IPS-20b (cell line): Measurements from ENCODE around the gene TRAPPC14.

Experiments
- H3K27ac ChIP-seq: one replicate; pipeline ENCODE4 v1.5.1; 2013; ENCODE audit warnings: low read length
- H3K27me3 ChIP-seq: 2 replicates; pipeline ENCODE4 v1.6.1; 2013; ENCODE audit warnings: mild to moderate bottlenecking, low read length, inconsistent platforms; ENCODE audit not compliant: insufficient read depth
- H3K36me3 ChIP-seq: 2 replicates; pipeline ENCODE4 v1.6.1; 2013; ENCODE audit warnings: low read depth, mild to moderate bottlenecking, inconsistent platforms, low read length, moderate library complexity; ENCODE audit not compliant: insufficient read depth
- H3K4me1 ChIP-seq: 2 replicates; pipeline ENCODE4 v1.6.1; 2013; ENCODE audit warnings: mild to moderate bottlenecking, control low read depth, inconsistent platforms, low read length, moderate library complexity; ENCODE audit not compliant: insufficient read depth
- H3K4me3 ChIP-seq: 2 replicates; pipeline ENCODE4 v1.5.1; 2013; ENCODE audit warnings: mild to moderate bottlenecking, low read length, inconsistent platforms
- H3K9ac ChIP-seq: 2 replicates; pipeline ENCODE4 v1.6.1; 2013; ENCODE audit warnings: low read depth, mild to moderate bottlenecking, inconsistent platforms, low read length, moderate library complexity
- H3K9me3 ChIP-seq: 2 replicates; pipeline ENCODE4 v1.6.1; 2013; ENCODE audit warnings: mild to moderate bottlenecking, low read depth, low read length, inconsistent platforms; ENCODE audit not compliant: insufficient read depth

Gene TRAPPC14

GRCh38 chr7:100171087-100171681 lies 12.7 kb upstream of the TRAPPC14 start:
- H3K36me3 ChIP-seq, result peaks cover 24% of the 10 kb centered on the region; the same call in 1 of the 2 replicates
- no peak overlapping the region for H3K27ac ChIP-seq
- H3K9me3 ChIP-seq, result no peaks in the 10 kb centered on the region
- H3K27me3 ChIP-seq, result peaks cover 25% of the 10 kb centered on the region
- peak overlapping the region; percentile 69; the same call in 1 of the 2 replicates for H3K4me3 ChIP-seq
- peaks cover 14% of the 10 kb centered on the region; the same call in 1 of the 2 replicates for H3K4me1 ChIP-seq
- H3K9ac ChIP-seq, result no peak overlapping the region; the same call in 1 of the 2 replicates

GRCh38 chr7:100170101-100170897 lies 11.8 kb upstream of the TRAPPC14 start:
- peaks cover 22% of the 10 kb centered on the region; the same call in 1 of the 2 replicates for H3K36me3 ChIP-seq
- H3K4me3 ChIP-seq, result peak overlapping the region; percentile 69; the same call in 1 of the 2 replicates
- no peak overlapping the region for H3K27ac ChIP-seq
- H3K27me3 ChIP-seq, result peaks cover 28% of the 10 kb centered on the region
- no peak overlapping the region for H3K9ac ChIP-seq
- peaks cover 14% of the 10 kb centered on the region; the same call in 1 of the 2 replicates for H3K4me1 ChIP-seq
- H3K9me3 ChIP-seq, result no peaks in the 10 kb centered on the region

DNA sequence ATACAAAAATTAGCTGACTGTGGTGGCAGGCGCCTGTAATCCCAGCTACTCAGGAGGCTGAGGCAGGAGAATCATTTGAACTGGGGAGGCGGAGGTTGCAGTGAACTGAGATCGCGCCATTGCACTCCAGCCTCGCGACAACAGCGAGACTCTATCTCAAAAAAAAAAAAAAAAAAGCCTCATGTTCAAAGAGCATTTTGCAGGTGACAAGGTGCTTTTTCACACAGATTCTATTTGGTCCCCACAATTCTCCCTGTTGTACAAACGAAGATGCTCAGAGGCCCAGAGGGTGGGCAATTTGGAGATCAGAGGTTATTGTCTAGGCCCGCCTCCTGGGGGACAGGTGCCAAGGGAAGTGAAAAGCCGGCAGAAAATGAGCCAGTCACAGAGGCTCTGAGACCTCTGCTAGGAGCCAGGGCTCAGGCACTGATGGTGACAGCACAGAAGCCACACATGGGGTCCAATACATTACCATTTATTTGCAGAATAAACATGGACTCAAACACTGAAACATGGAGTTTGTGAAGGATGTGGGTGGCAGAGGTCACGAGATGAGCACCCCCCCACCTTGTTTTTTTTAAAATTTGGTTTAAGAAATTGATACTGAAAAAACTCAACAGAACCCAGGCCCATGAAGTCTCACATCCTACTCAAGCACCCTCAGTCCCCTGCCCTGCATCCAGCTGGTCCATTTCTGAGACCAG lies 10.8 kb upstream of the TRAPPC14 start:
- no peak overlapping the region; the same call in 1 of the 2 replicates for H3K4me3 ChIP-seq
- peaks cover 12% of the 10 kb centered on the region; the same call in 1 of the 2 replicates for H3K36me3 ChIP-seq
- no peak overlapping the region for H3K27ac ChIP-seq
- peaks cover 14% of the 10 kb centered on the region; the same call in 1 of the 2 replicates for H3K4me1 ChIP-seq
- no peaks in the 10 kb centered on the region for H3K9me3 ChIP-seq
- no peak overlapping the region for H3K9ac ChIP-seq
- peaks cover 28% of the 10 kb centered on the region for H3K27me3 ChIP-seq

DNA sequence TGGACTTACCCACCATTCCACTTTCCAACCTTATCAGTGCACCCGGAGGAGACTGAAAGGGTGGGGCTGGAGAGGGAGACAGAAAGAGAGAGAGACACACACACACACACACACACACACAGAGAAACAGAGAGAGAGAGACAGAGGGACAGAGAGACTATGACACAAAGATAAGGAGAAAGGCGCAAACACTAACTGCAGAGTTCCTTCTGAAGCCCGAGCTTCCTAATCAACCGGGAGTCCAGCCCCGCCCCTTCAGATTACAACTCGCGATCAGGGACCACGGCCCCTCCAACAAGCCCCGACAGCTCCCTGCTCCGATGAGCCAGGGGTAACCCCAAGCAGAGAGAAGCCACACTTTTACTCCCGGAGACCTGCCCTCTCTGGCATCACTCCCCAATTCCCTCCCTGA lies 9.4 kb upstream of the TRAPPC14 start:
- peak overlapping the region; percentile 79; the same call in 1 of the 2 replicates for H3K9ac ChIP-seq
- H3K4me3 ChIP-seq, result peak overlapping the region; percentile 83
- H3K9me3 ChIP-seq, result no peaks in the 10 kb centered on the region
- peaks cover 28% of the 10 kb centered on the region for H3K27me3 ChIP-seq
- no peaks in the 10 kb centered on the region for H3K36me3 ChIP-seq
- no peak overlapping the region for H3K27ac ChIP-seq
- H3K4me1 ChIP-seq, result peaks cover 14% of the 10 kb centered on the region; the same call in 1 of the 2 replicates

- Histone ChIP-seq H3K4me3 (peak overlapping the region; percentile 83), H3K4me1 (peaks cover 14% of the 10 kb centered on the region; the same call in 1 of the 2 replicates), H3K9ac (peak overlapping the region; percentile 79; the same call in 1 of the 2 replicates), H3K27ac (no peak overlapping the region), H3K36me3 (no peaks in the 10 kb centered on the region), H3K9me3 (no peaks in the 10 kb centered on the region), H3K27me3 (peaks cover 28% of the 10 kb centered on the region)
Observed at GRCh38 chr7:100166970-100167911, 8.7 kb upstream of the TRAPPC14 start.

DNA sequence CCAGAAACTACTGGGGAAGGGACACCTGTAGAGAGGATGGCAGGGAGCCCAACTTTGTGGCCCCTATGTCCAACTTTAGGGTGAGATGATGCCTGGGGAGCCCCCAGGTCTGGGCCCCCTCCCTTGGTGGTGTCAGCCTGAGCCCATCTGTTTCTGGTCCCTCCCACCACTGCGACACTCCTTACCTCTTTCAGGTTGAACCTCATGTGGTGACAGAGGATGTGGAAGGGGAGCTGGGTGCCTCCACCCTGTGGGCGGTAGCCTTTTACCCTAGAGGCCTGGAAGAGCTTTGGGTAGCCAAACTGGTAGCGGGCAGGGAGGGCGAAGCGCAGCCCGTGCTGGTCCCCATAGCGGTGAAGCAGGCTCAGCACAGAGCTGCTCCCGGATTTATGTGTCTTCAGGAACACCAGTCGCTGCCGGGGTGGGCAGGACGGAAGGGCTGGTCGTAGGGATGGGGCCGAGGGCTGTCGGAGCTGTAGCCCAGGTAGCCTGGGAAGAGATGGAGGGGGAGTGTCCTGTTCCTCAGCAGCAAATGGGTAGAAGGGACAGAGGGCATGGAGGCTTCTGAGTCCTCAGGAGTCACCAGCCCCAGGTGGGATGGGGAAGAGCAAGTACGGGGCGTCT lies 7.9 kb upstream of the TRAPPC14 start:
- peaks cover 14% of the 10 kb centered on the region; the same call in 1 of the 2 replicates for H3K4me1 ChIP-seq
- H3K9ac ChIP-seq, result no peak overlapping the region
- H3K4me3 ChIP-seq, result no peak overlapping the region
- H3K27ac ChIP-seq, result no peak overlapping the region
- peaks cover 25% of the 10 kb centered on the region for H3K27me3 ChIP-seq
- no peaks in the 10 kb centered on the region for H3K36me3 ChIP-seq
- H3K9me3 ChIP-seq, result no peaks in the 10 kb centered on the region

DNA sequence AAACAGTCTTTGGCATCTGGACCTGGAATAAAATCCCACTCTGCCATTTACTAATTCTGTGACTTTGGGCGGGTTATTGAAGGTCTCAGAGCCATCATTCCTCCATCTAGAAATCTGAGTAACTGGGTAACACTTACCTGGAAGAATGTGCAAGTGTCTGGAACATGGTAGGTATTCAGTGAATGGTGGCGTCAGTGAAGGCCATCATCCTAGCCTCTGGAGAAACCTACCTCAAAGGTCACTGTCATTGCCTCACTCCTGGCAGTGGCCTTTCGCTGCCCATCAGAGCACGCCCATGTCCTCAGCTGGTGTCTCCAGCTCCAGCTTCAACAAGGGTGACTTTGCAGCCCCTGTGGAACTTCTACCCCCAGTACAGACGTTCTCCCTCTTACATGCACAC lies 5.3 kb upstream of the TRAPPC14 start:
- H3K9ac ChIP-seq, result no peak overlapping the region
- peaks cover 25% of the 10 kb centered on the region for H3K27me3 ChIP-seq
- no peak overlapping the region for H3K27ac ChIP-seq
- no peaks in the 10 kb centered on the region for H3K36me3 ChIP-seq
- no peak overlapping the region for H3K4me3 ChIP-seq
- peaks cover 3% of the 10 kb centered on the region; the same call in 1 of the 2 replicates for H3K4me1 ChIP-seq
- no peaks in the 10 kb centered on the region for H3K9me3 ChIP-seq

DNA sequence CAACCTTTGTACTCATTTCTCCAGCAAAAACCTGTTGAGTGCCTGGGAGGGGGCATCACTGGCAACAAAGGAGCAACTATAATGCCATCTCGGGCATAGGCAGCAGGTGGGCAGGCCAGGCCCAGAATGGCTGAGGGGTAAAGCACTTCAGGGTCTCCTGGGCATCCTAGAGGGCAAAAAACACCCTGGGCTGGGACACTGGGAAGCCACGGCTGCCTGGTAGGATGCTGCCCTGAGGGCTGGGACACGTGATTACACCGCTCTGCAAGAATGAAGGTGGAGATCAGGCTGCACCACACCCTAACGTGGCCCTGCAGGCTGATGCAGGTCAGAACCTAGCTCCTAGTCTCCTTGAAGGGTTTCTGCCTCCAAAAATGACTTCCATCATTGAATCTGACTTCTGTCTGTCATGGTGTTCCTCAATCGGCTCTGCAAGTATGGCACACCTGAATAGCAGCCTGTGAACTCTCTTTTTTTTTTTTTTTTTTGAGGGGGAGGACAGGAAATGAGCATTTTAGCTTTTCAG lies 4.5 kb upstream of the TRAPPC14 start:
- H3K27me3 ChIP-seq, result peaks cover 22% of the 10 kb centered on the region
- peaks cover 3% of the 10 kb centered on the region; the same call in 1 of the 2 replicates for H3K4me1 ChIP-seq
- no peak overlapping the region for H3K27ac ChIP-seq
- no peak overlapping the region for H3K9ac ChIP-seq
- no peaks in the 10 kb centered on the region for H3K36me3 ChIP-seq
- no peak overlapping the region for H3K4me3 ChIP-seq
- no peaks in the 10 kb centered on the region for H3K9me3 ChIP-seq

DNA sequence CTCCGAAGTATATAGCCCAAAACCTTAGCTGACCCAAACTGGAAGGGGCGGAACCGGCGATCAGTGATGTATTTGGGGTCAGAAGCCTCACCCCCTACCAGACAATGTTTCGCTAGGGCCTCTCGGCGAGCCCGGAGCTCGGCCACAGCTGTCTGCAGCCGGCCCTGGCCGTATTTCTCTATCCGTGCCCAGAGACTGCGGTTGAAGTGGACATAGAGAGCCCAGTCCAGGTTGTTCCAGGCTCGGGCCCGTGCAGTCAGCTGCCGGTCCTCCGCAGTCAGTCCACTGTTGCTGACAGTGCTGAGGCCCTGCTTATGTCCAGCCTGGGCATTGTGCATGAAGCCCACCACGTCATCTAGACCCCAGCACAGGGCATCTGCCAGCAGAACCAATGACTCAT lies 1.5 kb upstream of the TRAPPC14 start:
- no peak overlapping the region for H3K4me3 ChIP-seq
- no peaks in the 10 kb centered on the region for H3K27me3 ChIP-seq
- no peak overlapping the region for H3K27ac ChIP-seq
- peaks cover 19% of the 10 kb centered on the region for H3K36me3 ChIP-seq
- 0 out of 2 replicates have a peak, but pooled peaks cover 9% of the 10 kb centered on the region for H3K4me1 ChIP-seq
- no peak overlapping the region for H3K9ac ChIP-seq
- H3K9me3 ChIP-seq, result no peaks in the 10 kb centered on the region

GRCh38 chr7:100159099-100159623 lies 638 bp upstream of the TRAPPC14 start:
- 0 out of 2 replicates have a peak, but pooled peaks cover 9% of the 10 kb centered on the region for H3K4me1 ChIP-seq
- peak overlapping the region; percentile 74 for H3K4me3 ChIP-seq
- H3K36me3 ChIP-seq, result peaks cover 28% of the 10 kb centered on the region
- no peak overlapping the region for H3K27ac ChIP-seq
- H3K27me3 ChIP-seq, result no peaks in the 10 kb centered on the region
- peak overlapping the region; percentile 64; the same call in 1 of the 2 replicates for H3K9ac ChIP-seq
- H3K9me3 ChIP-seq, result no peaks in the 10 kb centered on the region
